IPS-20b (cell line): ENCODE data around the gene PAQR5.
A peak's percentile ranks its signal among the peaks of the same experiment; 100 is the strongest.

Source experiments
- H3K27ac ChIP-seq: one replicate; pipeline ENCODE4 v1.5.1; 2013; ENCODE audit warnings: low read length
- H3K27me3 ChIP-seq: 2 replicates; pipeline ENCODE4 v1.6.1; 2013; ENCODE audit warnings: mild to moderate bottlenecking, low read length, inconsistent platforms; ENCODE audit not compliant: insufficient read depth
- H3K36me3 ChIP-seq: 2 replicates; pipeline ENCODE4 v1.6.1; 2013; ENCODE audit warnings: low read depth, mild to moderate bottlenecking, inconsistent platforms, low read length, moderate library complexity; ENCODE audit not compliant: insufficient read depth
- H3K4me1 ChIP-seq: 2 replicates; pipeline ENCODE4 v1.6.1; 2013; ENCODE audit warnings: mild to moderate bottlenecking, control low read depth, inconsistent platforms, low read length, moderate library complexity; ENCODE audit not compliant: insufficient read depth
- H3K4me3 ChIP-seq: 2 replicates; pipeline ENCODE4 v1.5.1; 2013; ENCODE audit warnings: mild to moderate bottlenecking, low read length, inconsistent platforms
- H3K9ac ChIP-seq: 2 replicates; pipeline ENCODE4 v1.6.1; 2013; ENCODE audit warnings: low read depth, mild to moderate bottlenecking, inconsistent platforms, low read length, moderate library complexity
- H3K9me3 ChIP-seq: 2 replicates; pipeline ENCODE4 v1.6.1; 2013; ENCODE audit warnings: mild to moderate bottlenecking, low read depth, low read length, inconsistent platforms; ENCODE audit not compliant: insufficient read depth

The PAQR5 gene

DNA sequence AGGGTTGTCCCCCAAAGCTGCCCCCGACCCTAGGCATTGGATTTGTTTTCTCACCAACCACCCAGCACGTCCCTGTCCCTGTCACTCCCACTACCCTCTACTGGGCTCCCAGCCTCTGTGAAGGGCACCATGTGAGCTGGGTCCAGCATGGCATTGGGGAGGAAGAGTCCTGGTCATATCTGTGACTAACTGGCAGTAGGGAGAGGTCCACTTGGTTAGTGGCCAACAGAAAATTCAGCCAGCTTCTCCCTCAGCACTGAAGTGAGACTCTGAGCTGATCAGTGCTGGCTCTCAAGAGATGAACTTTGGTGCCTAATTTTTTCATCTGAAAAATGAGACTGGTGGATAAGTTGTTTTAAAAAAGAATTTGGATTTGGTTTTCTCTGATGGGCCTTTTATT, 104.1 kb downstream of the PAQR5 start:
- H3K4me3 ChIP-seq: no peak overlapping the region

DNA sequence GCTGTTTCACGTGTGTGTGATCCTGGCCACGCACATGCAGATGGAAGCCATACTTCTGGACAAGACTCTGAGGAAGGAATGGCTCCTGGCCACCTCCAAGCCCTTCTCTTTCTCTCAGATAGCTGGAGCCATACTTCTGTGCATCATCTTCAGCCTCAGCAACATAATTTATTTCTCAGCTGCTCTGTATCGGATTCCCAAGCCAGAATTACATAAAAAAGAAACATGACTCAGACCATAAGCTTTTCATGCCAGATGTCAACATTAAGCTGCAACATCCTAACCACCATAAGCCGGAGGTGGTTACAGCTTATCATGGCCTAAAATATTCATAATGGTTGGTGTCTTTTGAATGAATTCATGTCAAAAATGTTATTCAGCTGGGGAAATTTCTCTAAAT, 104.9 kb downstream of the PAQR5 start:
- Histone ChIP-seq H3K9me3 (no peaks in the 10 kb centered on the region), H3K9ac (no peak overlapping the region), H3K27ac (no peak overlapping the region), H3K36me3 (no peaks in the 10 kb centered on the region), H3K27me3 (no peaks in the 10 kb centered on the region), H3K4me3 (no peak overlapping the region), H3K4me1 (no peaks in the 10 kb centered on the region)

More for the DNA sequence above, 104.1 kb downstream of the PAQR5 start:
- Histone ChIP-seq H3K27me3 (no peaks in the 10 kb centered on the region), H3K27ac (no peak overlapping the region), H3K9ac (no peak overlapping the region), H3K9me3 (no peaks in the 10 kb centered on the region), H3K36me3 (no peaks in the 10 kb centered on the region), H3K4me1 (no peaks in the 10 kb centered on the region)

DNA sequence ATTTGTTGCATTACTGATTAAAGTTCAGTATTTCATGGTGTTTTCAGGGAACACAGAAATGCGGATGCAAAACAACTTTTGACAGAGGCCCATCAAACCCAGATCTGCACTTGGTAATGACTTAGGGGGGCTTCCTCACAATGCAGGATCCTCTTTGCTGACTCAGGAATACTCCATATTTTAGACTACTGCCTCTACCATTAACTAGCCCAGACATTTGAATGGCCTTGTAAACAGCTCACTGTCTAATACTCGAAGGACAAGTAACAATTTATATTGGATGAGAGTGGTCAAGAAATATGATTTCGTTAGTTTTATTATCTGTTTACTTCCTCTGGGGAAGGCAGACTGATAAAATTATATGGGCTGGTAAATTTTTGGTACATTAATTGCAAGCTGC, 106.4 kb downstream of the PAQR5 start:
- Histone ChIP-seq H3K4me1 (0 out of 2 replicates have a peak, but pooled peaks cover 2% of the 10 kb centered on the region), H3K9ac (no peak overlapping the region), H3K9me3 (no peaks in the 10 kb centered on the region), H3K36me3 (no peaks in the 10 kb centered on the region), H3K27ac (no peak overlapping the region), H3K27me3 (no peaks in the 10 kb centered on the region), H3K4me3 (no peak overlapping the region)

DNA sequence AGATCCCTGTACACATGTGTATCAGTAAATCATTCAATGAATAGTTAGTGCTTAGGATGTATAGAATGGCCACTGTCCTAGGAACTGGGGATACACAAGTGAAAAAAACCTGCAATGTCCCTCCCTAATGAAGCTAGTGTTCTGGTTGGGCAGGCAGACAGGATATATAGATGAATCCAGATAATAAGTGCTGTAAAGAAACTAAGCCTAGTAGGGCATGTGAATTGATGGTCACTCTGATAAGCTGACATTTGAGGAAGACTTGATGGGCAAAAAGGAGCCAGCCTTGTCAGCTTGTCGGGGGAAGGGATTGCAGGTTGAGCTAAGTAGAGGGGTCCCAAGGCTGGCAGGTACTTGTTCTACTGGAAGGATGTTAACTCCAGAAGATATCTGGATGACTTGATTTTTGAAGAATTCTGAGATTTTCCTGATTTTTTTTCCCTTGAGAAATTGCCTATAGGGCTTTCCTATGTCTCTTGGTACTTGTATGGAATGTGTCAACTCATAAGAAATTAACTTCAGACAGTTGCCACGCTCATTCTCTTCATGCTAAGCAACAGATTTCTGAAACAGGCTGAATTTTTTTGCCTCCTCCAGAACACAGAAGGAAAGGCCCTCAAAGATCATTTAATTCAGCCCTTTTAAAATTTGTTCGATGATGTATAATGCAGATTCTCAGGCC, 109.1 kb downstream of the PAQR5 start:
- Histone ChIP-seq H3K9me3 (no peaks in the 10 kb centered on the region), H3K27me3 (no peaks in the 10 kb centered on the region)

DNA sequence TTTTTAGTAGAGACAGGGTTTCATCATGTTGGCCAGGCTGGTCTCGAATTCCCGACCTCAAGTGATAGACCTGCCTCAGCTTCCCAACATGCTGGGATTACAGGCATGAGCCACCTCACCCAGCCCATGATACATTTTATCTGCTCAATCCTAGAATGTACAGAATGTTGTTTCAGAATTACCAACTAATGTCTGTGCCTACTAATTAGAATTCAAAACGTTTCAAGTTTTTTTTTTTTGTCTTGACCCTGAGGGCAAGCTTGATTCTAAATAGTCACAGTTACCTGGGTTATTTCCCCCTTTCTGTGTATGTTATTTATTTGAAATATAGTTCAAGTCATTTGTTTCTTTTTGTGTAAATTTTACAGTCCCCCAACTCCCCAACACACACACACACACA, 110.1 kb downstream of the PAQR5 start:
- no peaks in the 10 kb centered on the region for H3K36me3 ChIP-seq
- 0 out of 2 replicates have a peak, but pooled peaks cover 3% of the 10 kb centered on the region for H3K4me1 ChIP-seq
- no peaks in the 10 kb centered on the region for H3K27me3 ChIP-seq
- no peak overlapping the region for H3K9ac ChIP-seq
- no peak overlapping the region for H3K4me3 ChIP-seq
- H3K27ac ChIP-seq: no peak overlapping the region
- H3K9me3 ChIP-seq: no peaks in the 10 kb centered on the region

More for the DNA sequence above, 109.1 kb downstream of the PAQR5 start:
- H3K4me1 ChIP-seq: 0 out of 2 replicates have a peak, but pooled peaks cover 3% of the 10 kb centered on the region
- H3K9ac ChIP-seq: no peak overlapping the region
- no peak overlapping the region for H3K4me3 ChIP-seq
- no peaks in the 10 kb centered on the region for H3K36me3 ChIP-seq
- no peak overlapping the region for H3K27ac ChIP-seq

DNA sequence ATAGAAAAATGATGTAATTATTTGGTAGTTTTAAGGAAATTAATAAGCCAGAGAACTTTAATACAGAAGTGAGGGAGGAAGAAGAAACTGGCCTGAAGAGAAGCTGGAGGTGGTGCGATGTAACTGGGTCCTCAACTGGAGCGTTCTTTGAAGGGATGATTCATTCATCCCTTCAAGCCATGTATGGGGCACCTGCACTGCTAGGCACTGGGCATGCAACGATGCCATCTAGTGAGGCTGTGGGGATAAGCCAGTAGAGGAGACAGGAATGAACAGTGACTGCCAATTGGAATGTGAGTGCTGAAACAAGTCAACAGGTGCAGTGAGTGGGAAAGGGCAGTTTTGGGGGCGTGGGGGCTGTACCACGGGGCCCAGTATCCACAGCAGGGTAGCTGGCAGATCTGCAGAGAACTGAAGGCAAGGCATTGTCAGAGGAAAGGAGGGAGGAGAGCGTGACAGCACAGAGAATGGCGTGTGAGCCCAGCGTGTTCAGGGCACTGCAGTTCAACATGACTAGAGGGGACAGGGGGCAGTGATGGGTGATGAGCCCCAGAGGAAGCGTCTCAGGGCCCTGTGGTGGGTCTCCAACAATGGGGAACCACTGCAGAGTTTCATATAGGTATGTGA, 111.6 kb downstream of the PAQR5 start:
- Histone ChIP-seq H3K9me3 (no peaks in the 10 kb centered on the region), H3K27ac (no peak overlapping the region), H3K36me3 (no peaks in the 10 kb centered on the region), H3K27me3 (no peaks in the 10 kb centered on the region), H3K9ac (no peak overlapping the region), H3K4me1 (peaks cover 3% of the 10 kb centered on the region; the same call in 1 of the 2 replicates), H3K4me3 (no peak overlapping the region)

DNA sequence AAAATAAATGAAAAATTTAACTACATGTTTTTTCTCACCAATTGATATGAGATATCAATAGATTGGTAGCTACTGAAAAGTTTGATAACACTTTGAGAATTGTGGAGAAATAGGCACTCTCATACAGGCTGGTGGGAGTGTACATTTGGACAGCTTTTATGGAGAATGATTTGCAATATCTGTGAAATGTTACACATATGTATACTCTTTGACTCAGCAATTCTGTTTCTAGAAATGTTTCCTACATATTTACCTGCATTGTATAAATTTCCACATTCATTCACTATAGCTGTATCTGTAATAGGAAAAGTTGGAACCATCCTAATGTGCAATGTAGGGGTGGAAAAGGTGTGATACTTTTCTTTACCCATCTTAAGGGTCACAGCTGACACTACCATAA, 113.6 kb downstream of the PAQR5 start:
- Histone ChIP-seq H3K27me3 (no peaks in the 10 kb centered on the region), H3K9me3 (no peaks in the 10 kb centered on the region), H3K9ac (no peak overlapping the region), H3K4me1 (peaks cover 5% of the 10 kb centered on the region; the same call in 1 of the 2 replicates), H3K27ac (no peak overlapping the region), H3K36me3 (peaks cover 9% of the 10 kb centered on the region), H3K4me3 (no peak overlapping the region)

DNA sequence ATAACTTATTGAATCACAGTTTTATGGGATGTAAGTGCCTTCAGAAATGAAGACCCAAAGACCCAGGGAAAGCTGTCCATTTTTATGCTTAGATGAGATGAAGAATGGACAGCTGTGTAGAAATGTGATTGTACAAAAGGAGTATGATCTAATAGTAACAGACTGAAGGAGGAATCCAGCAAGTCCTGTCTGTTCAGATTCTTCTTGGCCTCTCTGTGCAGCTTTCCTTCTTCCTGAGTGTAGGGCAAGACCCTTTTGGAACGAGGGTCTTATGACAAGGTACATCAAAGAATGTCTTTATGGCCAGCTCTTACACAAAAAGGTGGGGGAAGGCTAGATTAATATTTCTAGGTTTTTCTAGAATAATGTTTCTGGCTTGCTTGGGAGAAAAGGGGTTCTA, 114.0 kb downstream of the PAQR5 start:
- Histone ChIP-seq H3K27ac (no peak overlapping the region), H3K27me3 (no peaks in the 10 kb centered on the region), H3K4me1 (peaks cover 5% of the 10 kb centered on the region; the same call in 1 of the 2 replicates), H3K9me3 (no peaks in the 10 kb centered on the region), H3K4me3 (no peak overlapping the region), H3K9ac (no peak overlapping the region), H3K36me3 (peaks cover 13% of the 10 kb centered on the region)

DNA sequence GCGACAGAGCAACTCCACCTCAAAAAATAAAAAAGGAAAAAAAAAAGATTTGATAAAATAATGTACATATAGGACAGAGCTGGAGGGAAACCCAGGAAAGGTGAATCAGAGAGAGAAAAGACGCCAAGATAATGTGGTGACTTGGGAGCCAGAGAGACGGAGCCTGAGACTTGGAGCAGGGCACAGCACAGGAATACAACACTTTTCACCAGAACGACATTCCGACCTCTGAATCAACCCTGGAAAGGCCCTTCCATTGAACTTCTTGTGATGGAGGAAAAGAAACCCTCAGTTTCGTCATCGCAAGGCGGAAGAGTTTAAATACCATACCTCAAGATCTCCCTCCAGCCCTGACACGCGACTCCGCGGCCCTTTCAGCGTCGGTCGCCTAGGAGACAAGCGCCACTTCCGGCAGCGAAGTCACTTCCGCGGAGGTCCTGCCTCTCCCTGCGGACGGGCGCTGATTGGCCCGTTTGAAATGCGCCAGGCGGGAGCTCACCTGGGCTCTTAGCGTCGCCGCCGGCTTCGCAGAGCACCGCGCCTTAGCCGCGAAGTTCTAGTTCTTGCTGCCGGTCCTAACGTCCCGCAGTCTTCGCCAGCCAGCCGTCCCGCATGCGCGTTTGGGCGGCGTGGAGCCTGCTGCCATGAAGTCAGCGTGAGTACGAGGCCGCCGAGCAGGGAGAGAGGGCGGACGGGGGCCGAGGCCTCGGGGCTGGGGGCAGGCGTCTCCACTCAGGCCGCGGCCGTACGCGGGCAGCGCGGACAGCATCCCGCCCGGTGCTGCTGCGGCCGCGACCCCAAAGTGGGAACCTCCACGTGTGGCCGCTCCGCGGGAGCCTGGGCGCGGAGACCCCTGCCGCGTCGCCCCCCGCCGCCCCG, 115.3 kb downstream of the PAQR5 start, which contains the start of gene KIF23:
Gene KIF23, plus strand, starts transcription at position 528 of the 879 bp plus-strand sequence. Its CDS starts 117 bp downstream, at position 645.
- H3K27me3 ChIP-seq: no peaks in the 10 kb centered on the region
- no peak within 1 kb of the TSS for H3K27ac ChIP-seq
- peaks cover 27% of the 10 kb centered on the region for H3K36me3 ChIP-seq
- H3K9ac ChIP-seq: peak within 1 kb of the TSS; percentile 89
- peaks cover 5% of the 10 kb centered on the region; the same call in 1 of the 2 replicates for H3K4me1 ChIP-seq
- H3K4me3 ChIP-seq: peak within 1 kb of the TSS; percentile 90
- H3K9me3 ChIP-seq: no peaks in the 10 kb centered on the region

DNA sequence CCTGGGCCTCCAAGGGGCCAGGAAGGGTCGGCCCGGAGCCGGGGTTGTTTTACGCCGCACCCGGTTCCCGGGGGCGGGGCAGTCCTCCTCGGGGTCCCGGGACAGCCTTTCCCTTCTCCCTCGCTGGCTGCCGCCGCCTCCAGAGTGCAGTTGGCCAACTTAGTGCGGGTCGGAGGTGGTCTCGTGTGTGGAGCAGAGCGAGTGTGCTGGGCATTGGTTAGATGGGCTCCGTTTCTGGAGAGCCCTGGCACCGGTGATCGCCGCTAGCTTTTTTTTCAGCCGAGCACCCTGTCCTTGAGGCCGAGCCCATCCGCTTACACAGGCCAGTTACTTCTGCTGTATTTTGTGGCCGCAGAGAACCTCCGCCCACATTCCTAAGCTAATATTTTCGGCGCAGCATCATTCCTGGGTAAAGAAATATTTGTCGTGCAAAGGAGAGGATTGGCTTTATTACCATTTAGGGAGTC, 116.0 kb downstream of the PAQR5 start:
- peak overlapping the region; percentile 90 for H3K4me3 ChIP-seq
- peaks cover 34% of the 10 kb centered on the region for H3K36me3 ChIP-seq
- no peaks in the 10 kb centered on the region for H3K27me3 ChIP-seq
- H3K4me1 ChIP-seq: peaks cover 5% of the 10 kb centered on the region; the same call in 1 of the 2 replicates
- no peaks in the 10 kb centered on the region for H3K9me3 ChIP-seq
- H3K9ac ChIP-seq: peak overlapping the region; percentile 89
- H3K27ac ChIP-seq: no peak overlapping the region

DNA sequence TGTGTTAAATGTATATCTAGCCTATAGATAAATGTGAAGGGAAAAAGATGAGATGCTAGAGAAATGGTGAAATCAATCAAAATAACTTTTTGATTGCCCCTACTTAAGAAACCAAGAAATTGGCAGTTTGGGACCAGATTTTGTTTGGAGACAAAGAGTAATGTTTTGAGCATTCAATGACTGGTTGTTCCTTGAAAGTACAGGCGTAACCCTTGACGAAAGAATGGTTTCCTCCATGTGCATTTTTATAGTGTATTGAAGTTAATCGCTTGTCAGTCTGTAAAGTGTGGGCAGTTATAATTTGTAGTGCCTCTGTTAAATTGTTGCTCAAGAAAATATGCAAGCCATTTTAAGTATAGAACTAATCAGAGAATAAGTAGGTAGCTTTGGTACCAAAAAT, 116.7 kb downstream of the PAQR5 start:
- peak overlapping the region; percentile 89; the same call in 1 of the 2 replicates for H3K9ac ChIP-seq
- no peaks in the 10 kb centered on the region for H3K27me3 ChIP-seq
- peaks cover 40% of the 10 kb centered on the region for H3K36me3 ChIP-seq
- no peaks in the 10 kb centered on the region for H3K9me3 ChIP-seq
- peak overlapping the region; percentile 90 for H3K4me3 ChIP-seq
- H3K27ac ChIP-seq: no peak overlapping the region
- H3K4me1 ChIP-seq: peaks cover 2% of the 10 kb centered on the region; the same call in 1 of the 2 replicates
